Stimulated activated naive CD4-positive, alpha-beta T cell (primary cell): ENCODE measurements around the gene A2ML1.
"Not testable (repeated sequence)": the region's sequence is repeated elsewhere in the genome, so short reads cannot be mapped to it uniquely, and the experiment has no call there.

Source experiments
- DNase-seq, 6 experiments: peaks; one replicate each; lab custom pipeline; 2025; lab: John Stamatoyannopoulos, UW

A2ML1 gene

GRCh38 chr12:8822298-8822697 lies at the start of gene A2ML1:
TSS of gene A2ML1 (plus strand) at chr12:8822621. CDS start at chr12:8822652, 31 bp downstream.
- DNase-seq: no peak

- no peak for DNase-seq
These were observed 49.0 kb upstream of the A2ML1 start for GRCh38 chr12:8773461-8773860.

GRCh38 chr12:8779281-8779680 lies 43.1 kb upstream of the A2ML1 start:
- DNase-seq: no peak

GRCh38 chr12:8779862-8780261 lies 42.6 kb upstream of the A2ML1 start:
- DNase-seq: no peak

GRCh38 chr12:8780389-8780788 lies 42.0 kb upstream of the A2ML1 start:
- DNase-seq: peak in 2 of 6 experiments; percentile 4 to 12

GRCh38 chr12:8781381-8782127 lies 40.9 kb upstream of the A2ML1 start:
- no peak for DNase-seq

GRCh38 chr12:8784290-8784888 lies 38.0 kb upstream of the A2ML1 start:
- no peak for DNase-seq

GRCh38 chr12:8785499-8785898 lies 36.9 kb upstream of the A2ML1 start:
- DNase-seq: no peak

GRCh38 chr12:8787206-8787605 lies 35.2 kb upstream of the A2ML1 start:
- DNase-seq: not testable (repeated sequence)

GRCh38 chr12:8788706-8789105 lies 33.7 kb upstream of the A2ML1 start:
- not testable (repeated sequence) for DNase-seq

GRCh38 chr12:8789341-8790013 lies 32.9 kb upstream of the A2ML1 start:
- DNase-seq: not testable (repeated sequence)

- DNase-seq: not testable (repeated sequence)
These were observed 29.2 kb upstream of the A2ML1 start for GRCh38 chr12:8793226-8793625.

- not testable (repeated sequence) for DNase-seq
These were observed 27.8 kb upstream of the A2ML1 start for GRCh38 chr12:8794611-8795010.

GRCh38 chr12:8796831-8797626 lies 25.4 kb upstream of the A2ML1 start:
- no peak for DNase-seq

- not testable (repeated sequence) for DNase-seq
These were observed 21.2 kb upstream of the A2ML1 start for GRCh38 chr12:8801213-8801612.

- DNase-seq: not testable (repeated sequence)
These were observed 17.6 kb upstream of the A2ML1 start for GRCh38 chr12:8804833-8805232.

- DNase-seq: not testable (repeated sequence)
These were observed 16.9 kb upstream of the A2ML1 start for GRCh38 chr12:8805487-8805886.

GRCh38 chr12:8807084-8807483 lies 15.3 kb upstream of the A2ML1 start:
- DNase-seq: not testable (repeated sequence)

- DNase-seq: not testable (repeated sequence)
These were observed 12.3 kb upstream of the A2ML1 start for GRCh38 chr12:8810112-8810511.

- no peak for DNase-seq
These were observed 8.7 kb upstream of the A2ML1 start for GRCh38 chr12:8813572-8814357.

GRCh38 chr12:8816448-8817050 lies 5.9 kb upstream of the A2ML1 start:
- no peak for DNase-seq
